ENCODE results near the gene PLCB1. TPM values are rescaled to one million over a fixed set of nuclear protein-coding genes. Genes with fewer than 3 reads are reported as not detected.

The PLCB1 gene
- total and polyA plus RNA-seq, 3 experiments from 2014 or later = 8.5 to 9.9 (median 8.8) TPM

GRCh38 chr20:8711501-8711900 lies 579.4 kb downstream of the PLCB1 start:
- Mint-ChIP-seq H3K27ac (peak overlapping the region in 2 of 8 donors; percentile 38 to 87), H3K4me1 (no peaks in the 10 kb centered on the region), H3K9me3 (no peaks in the 10 kb centered on the region), H3K4me3 (no peak overlapping the region), H3K36me3 (peaks cover 3 to 18% (median 7%) of the 10 kb centered on the region in 3 donors), H3K27me3 (no peaks in the 10 kb centered on the region)
- Histone ChIP-seq H3K4me1 (ENCODE audit: insufficient read depth, low read length) (no peaks in the 10 kb centered on the region), H3K27me3 (ENCODE audit: insufficient read depth, low read length, poor library complexity, severe bottlenecking) (no peaks in the 10 kb centered on the region), H3K36me3 (ENCODE audit: insufficient read depth, low read length) (no peaks in the 10 kb centered on the region), H3K9me3 (ENCODE audit: low read length) (no peaks in the 10 kb centered on the region), H3K4me3 (ENCODE audit: low read length) (no peak overlapping the region), H3K27ac (ENCODE audit: low read depth, low read length) (no peak overlapping the region)
- DNase-seq = no peak
- ChIA-PET POLR2A (no interaction called here), CTCF (no interaction called here)

- no peaks in the 10 kb centered on the region for H3K27me3 ChIP-seq (ENCODE audit: insufficient read depth, low read length, poor library complexity, severe bottlenecking)
- no peak overlapping the region for H3K27ac Mint-ChIP-seq
- H3K27me3 Mint-ChIP-seq = no peaks in the 10 kb centered on the region
- no peaks in the 10 kb centered on the region for H3K9me3 Mint-ChIP-seq
- H3K36me3 ChIP-seq (ENCODE audit: insufficient read depth, low read length) = no peaks in the 10 kb centered on the region
- CTCF ChIA-PET = interaction anchor here (1.9 kb wide), 1 partner anchor 8 kb away, joined by 8 read pairs; no protein-coding TSS in a partner anchor
- no peaks in the 10 kb centered on the region for H3K9me3 ChIP-seq (ENCODE audit: low read length)
- peaks cover 4 to 22% (median 10%) of the 10 kb centered on the region in 3 donors for H3K36me3 Mint-ChIP-seq
- POLR2A ChIA-PET = no interaction called here
- H3K4me1 ChIP-seq (ENCODE audit: insufficient read depth, low read length) = no peaks in the 10 kb centered on the region
- H3K4me1 Mint-ChIP-seq = no peaks in the 10 kb centered on the region
- no peak for DNase-seq
- no peak overlapping the region for H3K27ac ChIP-seq (ENCODE audit: low read depth, low read length)
- H3K4me3 Mint-ChIP-seq = no peak overlapping the region
- H3K4me3 ChIP-seq (ENCODE audit: low read length) = no peak overlapping the region
Observed at GRCh38 chr20:8714206-8714605, 582.1 kb downstream of the PLCB1 start.

GRCh38 chr20:8718279-8718678 lies 586.2 kb downstream of the PLCB1 start:
- Histone ChIP-seq H3K27me3 (ENCODE audit: insufficient read depth, low read length, poor library complexity, severe bottlenecking) (no peaks in the 10 kb centered on the region), H3K9me3 (ENCODE audit: low read length) (no peaks in the 10 kb centered on the region), H3K36me3 (ENCODE audit: insufficient read depth, low read length) (no peaks in the 10 kb centered on the region), H3K27ac (ENCODE audit: low read depth, low read length) (no peak overlapping the region), H3K4me1 (ENCODE audit: insufficient read depth, low read length) (no peaks in the 10 kb centered on the region), H3K4me3 (ENCODE audit: low read length) (no peak overlapping the region)
- no peak overlapping the region for H3K4me3 Mint-ChIP-seq
- no peaks in the 10 kb centered on the region for H3K27me3 Mint-ChIP-seq
- peak overlapping the region in 1 of 8 donors; percentile 18 for H3K27ac Mint-ChIP-seq
- no peak for DNase-seq
- CTCF ChIA-PET = interaction anchor here (1.7 to 2.7 kb wide), 2 partner anchors 675 to 782 kb away, joined by 5 to 10 read pairs; no protein-coding TSS in a partner anchor
- H3K4me1 Mint-ChIP-seq = no peaks in the 10 kb centered on the region
- H3K9me3 Mint-ChIP-seq = no peaks in the 10 kb centered on the region
- H3K36me3 Mint-ChIP-seq = peaks cover 3 to 10% (median 5%) of the 10 kb centered on the region in 3 donors
- POLR2A ChIA-PET = no interaction called here

GRCh38 chr20:8720089-8720488 lies 588.0 kb downstream of the PLCB1 start:
- Mint-ChIP-seq H3K36me3 (peaks cover 3 to 10% (median 5%) of the 10 kb centered on the region in 3 donors), H3K27ac (peak overlapping the region in 1 of 8 donors; percentile 35), H3K4me1 (no peaks in the 10 kb centered on the region), H3K9me3 (no peaks in the 10 kb centered on the region), H3K27me3 (no peaks in the 10 kb centered on the region), H3K4me3 (no peak overlapping the region)
- CTCF ChIA-PET = interaction anchor here (1.0 to 4.1 kb wide), 6 partner anchors 17 to 784 kb away, joined by 3 to 54 read pairs (median 6); no protein-coding TSS in a partner anchor
- no peaks in the 10 kb centered on the region for H3K9me3 ChIP-seq (ENCODE audit: low read length)
- H3K27ac ChIP-seq (ENCODE audit: low read depth, low read length) = no peak overlapping the region
- POLR2A ChIA-PET = no interaction called here
- H3K4me1 ChIP-seq (ENCODE audit: insufficient read depth, low read length) = no peaks in the 10 kb centered on the region
- H3K27me3 ChIP-seq (ENCODE audit: insufficient read depth, low read length, poor library complexity, severe bottlenecking) = no peaks in the 10 kb centered on the region
- no peak overlapping the region for H3K4me3 ChIP-seq (ENCODE audit: low read length)
- no peaks in the 10 kb centered on the region for H3K36me3 ChIP-seq (ENCODE audit: insufficient read depth, low read length)
- no peak for DNase-seq

GRCh38 chr20:8721098-8721497 lies 589.0 kb downstream of the PLCB1 start:
- Histone ChIP-seq H3K27me3 (ENCODE audit: insufficient read depth, low read length, poor library complexity, severe bottlenecking) (no peaks in the 10 kb centered on the region), H3K36me3 (ENCODE audit: insufficient read depth, low read length) (no peaks in the 10 kb centered on the region), H3K27ac (ENCODE audit: low read depth, low read length) (no peak overlapping the region), H3K9me3 (ENCODE audit: low read length) (no peaks in the 10 kb centered on the region), H3K4me3 (ENCODE audit: low read length) (no peak overlapping the region), H3K4me1 (ENCODE audit: insufficient read depth, low read length) (no peaks in the 10 kb centered on the region)
- ChIA-PET POLR2A (no interaction called here), CTCF (interaction anchor here (0.8 to 4.1 kb wide), 13 partner anchors 8 to 1896 kb away, joined by 3 to 54 read pairs (median 6); partner anchors contain the start of genes PLCB1 and TMX4)
- no peaks in the 10 kb centered on the region for H3K9me3 Mint-ChIP-seq
- no peaks in the 10 kb centered on the region for H3K4me1 Mint-ChIP-seq
- H3K4me3 Mint-ChIP-seq = no peak overlapping the region
- H3K27me3 Mint-ChIP-seq = no peaks in the 10 kb centered on the region
- H3K27ac Mint-ChIP-seq = no peak overlapping the region
- peaks cover 3 to 9% (median 5%) of the 10 kb centered on the region in 3 donors for H3K36me3 Mint-ChIP-seq
- DNase-seq = peak in 3 of 5 donors; percentile 1 to 9 (median 2)

GRCh38 chr20:8722277-8722928 lies 590.3 kb downstream of the PLCB1 start:
- Mint-ChIP-seq H3K27ac (no peak overlapping the region), H3K4me1 (no peaks in the 10 kb centered on the region), H3K9me3 (no peaks in the 10 kb centered on the region), H3K4me3 (no peak overlapping the region), H3K36me3 (peaks cover 0 to 8% (median 2%) of the 10 kb centered on the region in 3 donors), H3K27me3 (no peaks in the 10 kb centered on the region)
- no peaks in the 10 kb centered on the region for H3K27me3 ChIP-seq (ENCODE audit: insufficient read depth, low read length, poor library complexity, severe bottlenecking)
- POLR2A ChIA-PET = interaction anchor here (1.0 kb wide), 1 partner anchor 621 kb away, joined by 3 read pairs; no protein-coding TSS in a partner anchor
- H3K4me1 ChIP-seq (ENCODE audit: insufficient read depth, low read length) = no peaks in the 10 kb centered on the region
- no peaks in the 10 kb centered on the region for H3K9me3 ChIP-seq (ENCODE audit: low read length)
- CTCF ChIA-PET = interaction anchor here (0.6 to 4.1 kb wide), 19 partner anchors 8 to 787 kb away, joined by 3 to 54 read pairs (median 4); partner anchors contain the start of genes PLCB1 and TMX4
- H3K36me3 ChIP-seq (ENCODE audit: insufficient read depth, low read length) = no peaks in the 10 kb centered on the region
- peak in 2 of 5 donors; percentile 11 to 35 for DNase-seq
- no peak overlapping the region for H3K4me3 ChIP-seq (ENCODE audit: low read length)
- no peak overlapping the region for H3K27ac ChIP-seq (ENCODE audit: low read depth, low read length)

- no peak overlapping the region for H3K27ac ChIP-seq (ENCODE audit: low read depth, low read length)
- no peaks in the 10 kb centered on the region for H3K4me1 ChIP-seq (ENCODE audit: insufficient read depth, low read length)
- no peaks in the 10 kb centered on the region for H3K27me3 ChIP-seq (ENCODE audit: insufficient read depth, low read length, poor library complexity, severe bottlenecking)
- H3K9me3 ChIP-seq (ENCODE audit: low read length) = no peaks in the 10 kb centered on the region
- H3K27ac Mint-ChIP-seq = no peak overlapping the region
- H3K36me3 ChIP-seq (ENCODE audit: insufficient read depth, low read length) = no peaks in the 10 kb centered on the region
- H3K4me3 ChIP-seq (ENCODE audit: low read length) = no peak overlapping the region
- H3K9me3 Mint-ChIP-seq = no peaks in the 10 kb centered on the region
- DNase-seq = no peak
- no peak overlapping the region for H3K4me3 Mint-ChIP-seq
- ChIA-PET POLR2A (no interaction called here), CTCF (interaction anchor here (1.1 to 4.1 kb wide), 9 partner anchors 10 to 788 kb away, joined by 3 to 54 read pairs (median 7); partner anchors contain the start of gene PLCB1)
- H3K36me3 Mint-ChIP-seq = peaks cover 0 to 4% (median 2%) of the 10 kb centered on the region in 3 donors
- no peaks in the 10 kb centered on the region for H3K4me1 Mint-ChIP-seq
- H3K27me3 Mint-ChIP-seq = no peaks in the 10 kb centered on the region
Observed at GRCh38 chr20:8723296-8723695, 591.2 kb downstream of the PLCB1 start.

GRCh38 chr20:8724884-8725283 lies 592.8 kb downstream of the PLCB1 start:
- Histone ChIP-seq H3K4me1 (ENCODE audit: insufficient read depth, low read length) (no peaks in the 10 kb centered on the region), H3K9me3 (ENCODE audit: low read length) (no peaks in the 10 kb centered on the region), H3K36me3 (ENCODE audit: insufficient read depth, low read length) (no peaks in the 10 kb centered on the region), H3K4me3 (ENCODE audit: low read length) (no peak overlapping the region), H3K27ac (ENCODE audit: low read depth, low read length) (no peak overlapping the region), H3K27me3 (ENCODE audit: insufficient read depth, low read length, poor library complexity, severe bottlenecking) (no peaks in the 10 kb centered on the region)
- Mint-ChIP-seq H3K9me3 (no peaks in the 10 kb centered on the region), H3K36me3 (peaks cover 0 to 4% (median 2%) of the 10 kb centered on the region in 3 donors), H3K27ac (no peak overlapping the region), H3K4me1 (no peaks in the 10 kb centered on the region), H3K4me3 (no peak overlapping the region), H3K27me3 (no peaks in the 10 kb centered on the region)
- no peak for DNase-seq
- ChIA-PET POLR2A (no interaction called here), CTCF (no interaction called here)
